Esophagus squamous epithelium (tissue), 4 donors: Measurements from ENCODE around the gene ULK4.

Experiments
- POLR2A ChIP-seq, 4 donors: fragments of 450-650 bp; IDR thresholded peaks; one replicate each; pipeline ENCODE4 v1.6.1; 2017; ENCODE audit warnings: antibody characterized with exemption in 4 of 4, mild to moderate bottlenecking in 4 of 4, moderate library complexity in 3 of 4
- TF ChIP-seq, protein P1 (sequence below), 6 experiments: fragments of 450-650 bp in 4 of 6; fragments of 200-600 bp in 2 of 6; sonication (generic) in 2 of 6; IDR thresholded peaks; one replicate each; pipeline ENCODE4 v1.5.1; 2016 to 2019; ENCODE audit warnings: antibody characterized with exemption in 6 of 6, mild to moderate bottlenecking in 4 of 6, moderate library complexity in 4 of 6

DNA sequence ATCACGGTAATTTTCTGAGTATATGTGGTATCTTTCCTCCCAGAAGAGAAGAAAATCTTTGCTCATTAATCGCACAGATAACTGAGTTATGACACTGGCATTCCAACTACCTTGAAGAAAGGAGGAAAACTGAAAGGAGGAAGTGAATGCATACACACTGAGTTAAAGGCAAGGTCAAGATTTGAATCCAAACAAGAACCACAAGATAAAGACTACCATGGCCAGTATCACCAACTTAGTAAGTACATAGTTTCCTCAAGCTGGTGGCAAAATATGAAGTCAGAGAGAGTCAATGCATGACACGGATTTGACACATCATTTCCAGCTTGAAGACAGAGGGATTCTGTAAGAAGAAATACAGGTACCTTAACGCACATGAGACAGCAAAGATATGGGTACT, 287.5 kb downstream of the ULK4 start:
- no peak for TF ChIP-seq POLR2A (IDR thresholded peaks at IDR 0.05)
- TF ChIP-seq, protein P1, sequence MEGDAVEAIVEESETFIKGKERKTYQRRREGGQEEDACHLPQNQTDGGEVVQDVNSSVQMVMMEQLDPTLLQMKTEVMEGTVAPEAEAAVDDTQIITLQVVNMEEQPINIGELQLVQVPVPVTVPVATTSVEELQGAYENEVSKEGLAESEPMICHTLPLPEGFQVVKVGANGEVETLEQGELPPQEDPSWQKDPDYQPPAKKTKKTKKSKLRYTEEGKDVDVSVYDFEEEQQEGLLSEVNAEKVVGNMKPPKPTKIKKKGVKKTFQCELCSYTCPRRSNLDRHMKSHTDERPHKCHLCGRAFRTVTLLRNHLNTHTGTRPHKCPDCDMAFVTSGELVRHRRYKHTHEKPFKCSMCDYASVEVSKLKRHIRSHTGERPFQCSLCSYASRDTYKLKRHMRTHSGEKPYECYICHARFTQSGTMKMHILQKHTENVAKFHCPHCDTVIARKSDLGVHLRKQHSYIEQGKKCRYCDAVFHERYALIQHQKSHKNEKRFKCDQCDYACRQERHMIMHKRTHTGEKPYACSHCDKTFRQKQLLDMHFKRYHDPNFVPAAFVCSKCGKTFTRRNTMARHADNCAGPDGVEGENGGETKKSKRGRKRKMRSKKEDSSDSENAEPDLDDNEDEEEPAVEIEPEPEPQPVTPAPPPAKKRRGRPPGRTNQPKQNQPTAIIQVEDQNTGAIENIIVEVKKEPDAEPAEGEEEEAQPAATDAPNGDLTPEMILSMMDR (IDR thresholded peaks at IDR 0.05): no peak
